ENCODE measurements around the gene PSMC5. TPM values are rescaled to one million over a fixed set of nuclear protein-coding genes. Genes with fewer than 3 reads are reported as not detected.
"Not testable (repeated sequence)": the region's sequence is repeated elsewhere in the genome, so short reads cannot be mapped to it uniquely, and the experiment has no call there.

The PSMC5 gene
- total and polyA plus RNA-seq, 8 donors, result 89.8 to 151 (median 133) TPM

DNA sequence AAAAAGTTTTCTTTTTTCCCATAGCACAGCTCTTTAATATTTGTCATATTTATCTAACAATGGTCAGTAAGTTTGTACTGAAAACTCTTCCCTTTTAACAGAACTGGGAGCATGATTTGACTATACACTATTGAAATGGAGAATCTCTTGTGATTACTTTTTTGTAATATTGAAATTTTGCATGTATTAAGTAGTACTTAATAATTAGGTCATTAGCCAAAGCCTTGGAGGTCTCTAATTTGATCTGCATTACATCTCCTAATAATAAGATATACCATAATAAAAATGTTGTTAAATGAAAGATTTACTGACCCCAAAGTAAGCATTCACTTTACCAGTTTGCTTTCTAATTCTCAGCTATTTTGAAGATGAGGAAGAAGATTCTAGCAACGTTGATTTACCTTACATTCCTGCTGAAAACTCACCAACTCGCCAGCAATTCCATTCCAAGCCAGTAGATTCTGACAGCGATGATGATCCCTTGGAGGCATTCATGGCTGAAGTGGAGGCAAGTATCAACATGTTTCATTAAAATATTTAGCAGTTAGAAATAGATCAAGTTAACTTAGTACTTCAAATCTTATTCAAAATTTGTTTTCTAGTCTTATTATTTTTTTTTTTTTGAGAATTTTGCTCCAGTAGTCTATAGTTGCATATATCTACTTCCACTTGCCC is 35.0 kb upstream of the PSMC5 start:
- intact Hi-C loops (cut with DNase I), result no loop called here
- Histone ChIP-seq H3K4me3 (no peak overlapping the region), H3K27me3 (no peaks in the 10 kb centered on the region), H3K9me3 (no peaks in the 10 kb centered on the region), H3K36me3 (peaks cover 5 to 99% of the 10 kb centered on the region in 2 donors), H3K27ac (no peak overlapping the region), H3K4me1 (no peaks in the 10 kb centered on the region)
- ATAC-seq, result no peak
- DNase-seq, result no peak
- no peak for TF ChIP-seq CTCF (IDR thresholded peaks at IDR 0.05)

- ATAC-seq; H3K4me1 ChIP-seq; intact Hi-C loops (cut with DNase I); H3K27ac ChIP-seq; H3K27me3 ChIP-seq; H3K9me3 ChIP-seq; H3K4me3 ChIP-seq; DNase-seq: not testable (repeated sequence)
- peaks cover 11 to 99% of the 10 kb centered on the region in 2 donors for H3K36me3 ChIP-seq
Observed at GRCh38 chr17:63796375-63796774, 30.9 kb upstream of the PSMC5 start.

GRCh38 chr17:63798572-63799106 is 28.6 kb upstream of the PSMC5 start:
- H3K27me3 ChIP-seq, result no peaks in the 10 kb centered on the region
- no peak overlapping the region for H3K27ac ChIP-seq
- no peak for TF ChIP-seq CTCF (IDR thresholded peaks at IDR 0.05)
- no peak for ATAC-seq
- intact Hi-C loops (cut with DNase I), result no loop called here
- no peak for DNase-seq
- no peak overlapping the region for H3K4me3 ChIP-seq
- H3K4me1 ChIP-seq, result no peaks in the 10 kb centered on the region
- no peaks in the 10 kb centered on the region for H3K9me3 ChIP-seq
- H3K36me3 ChIP-seq, result peaks cover 6 to 100% of the 10 kb centered on the region in 2 donors

- Histone ChIP-seq H3K36me3 (peaks cover 6 to 99% of the 10 kb centered on the region in 2 donors), H3K4me3 (no peak overlapping the region), H3K27me3 (no peaks in the 10 kb centered on the region), H3K9me3 (no peaks in the 10 kb centered on the region), H3K4me1 (no peaks in the 10 kb centered on the region), H3K27ac (no peak overlapping the region)
- ATAC-seq, result no peak
- intact Hi-C loops (cut with DNase I), result no loop called here
- no peak for TF ChIP-seq CTCF (IDR thresholded peaks at IDR 0.05)
- DNase-seq, result no peak
Observed at GRCh38 chr17:63800783-63801182, 26.4 kb upstream of the PSMC5 start.

GRCh38 chr17:63804328-63804727 is 22.9 kb upstream of the PSMC5 start:
- TF ChIP-seq CTCF (IDR thresholded peaks at IDR 0.05), result no peak
- Histone ChIP-seq H3K4me3 (no peak overlapping the region), H3K36me3 (peaks cover 0 to 99% of the 10 kb centered on the region in 2 donors), H3K27ac (no peak overlapping the region), H3K27me3 (no peaks in the 10 kb centered on the region), H3K4me1 (no peaks in the 10 kb centered on the region), H3K9me3 (no peaks in the 10 kb centered on the region)
- no peak for DNase-seq
- intact Hi-C loops (cut with DNase I), result no loop called here
- no peak for ATAC-seq

- intact Hi-C loops (cut with DNase I), result no loop called here
- H3K4me1 ChIP-seq, result no peaks in the 10 kb centered on the region
- TF ChIP-seq CTCF (IDR thresholded peaks at IDR 0.05), result no peak
Observed at GRCh38 chr17:63805591-63805990, 21.6 kb upstream of the PSMC5 start.

More at GRCh38 chr17:63805591-63805990, 21.6 kb upstream of the PSMC5 start:
- Histone ChIP-seq H3K9me3 (no peaks in the 10 kb centered on the region), H3K36me3 (peaks cover 0 to 99% of the 10 kb centered on the region in 2 donors), H3K4me3 (no peak overlapping the region), H3K27ac (no peak overlapping the region), H3K27me3 (no peaks in the 10 kb centered on the region)
- no peak for ATAC-seq
- no peak for DNase-seq

Data from left lung (tissue), 10 donors.